CD4-positive, alpha-beta T cell treated with Interleukin-4 for 1 hour (primary cell): ENCODE data around the gene MSLN.

Experiments used
- DNase-seq, 2 donors: peaks; one replicate each; pipeline ENCODE4 v3.0.0-alpha.2; 2020 to 2022

MSLN gene

GRCh38 chr16:778447-778846 lies 17.9 kb downstream of the MSLN start:
- no peak for DNase-seq

GRCh38 chr16:778909-779527 lies 18.5 kb downstream of the MSLN start:
- no peak for DNase-seq

DNA sequence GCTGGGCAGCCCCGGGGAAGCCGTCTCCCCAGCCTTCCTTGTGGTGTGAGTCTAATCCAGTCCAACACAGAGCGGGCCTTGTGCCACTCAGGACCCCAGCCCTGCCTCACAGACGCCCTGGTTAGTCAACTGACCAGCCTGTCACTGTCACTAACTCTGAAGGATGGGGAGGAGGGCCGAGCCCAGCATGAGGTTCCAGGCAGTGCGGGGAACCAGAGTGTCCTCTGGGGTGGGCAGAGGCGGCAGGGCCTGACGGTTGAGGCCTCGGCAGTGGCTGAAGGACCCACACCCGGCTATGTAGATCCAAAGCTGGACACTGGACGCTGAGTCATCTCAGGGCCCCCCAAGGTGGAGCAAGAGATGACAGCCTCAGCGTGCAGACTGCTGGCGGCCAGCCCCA lies 19.0 kb downstream of the MSLN start:
- no peak for DNase-seq

DNA sequence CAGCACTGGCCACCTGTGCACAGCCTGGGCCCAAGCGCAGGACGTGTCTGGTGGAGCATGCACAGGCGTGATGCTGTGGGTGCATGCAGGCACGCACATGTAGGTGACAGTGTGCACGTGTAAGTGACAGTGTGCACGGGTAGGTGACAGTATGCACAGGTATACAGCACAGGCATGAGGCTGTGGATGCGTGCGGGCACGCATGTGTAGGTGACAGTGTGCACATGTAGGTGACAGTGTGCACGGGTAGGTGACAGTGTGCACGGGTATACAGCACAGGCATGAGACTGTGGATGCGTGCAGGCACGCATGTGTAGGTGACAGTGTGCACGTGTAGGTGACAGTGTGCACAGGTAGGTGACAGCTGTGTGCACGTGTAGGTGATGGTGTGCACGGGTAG lies 19.8 kb downstream of the MSLN start:
- DNase-seq: no peak

GRCh38 chr16:781346-782010 lies 20.9 kb downstream of the MSLN start:
- DNase-seq: no peak

GRCh38 chr16:782258-782657 lies 21.7 kb downstream of the MSLN start:
- DNase-seq: no peak

DNA sequence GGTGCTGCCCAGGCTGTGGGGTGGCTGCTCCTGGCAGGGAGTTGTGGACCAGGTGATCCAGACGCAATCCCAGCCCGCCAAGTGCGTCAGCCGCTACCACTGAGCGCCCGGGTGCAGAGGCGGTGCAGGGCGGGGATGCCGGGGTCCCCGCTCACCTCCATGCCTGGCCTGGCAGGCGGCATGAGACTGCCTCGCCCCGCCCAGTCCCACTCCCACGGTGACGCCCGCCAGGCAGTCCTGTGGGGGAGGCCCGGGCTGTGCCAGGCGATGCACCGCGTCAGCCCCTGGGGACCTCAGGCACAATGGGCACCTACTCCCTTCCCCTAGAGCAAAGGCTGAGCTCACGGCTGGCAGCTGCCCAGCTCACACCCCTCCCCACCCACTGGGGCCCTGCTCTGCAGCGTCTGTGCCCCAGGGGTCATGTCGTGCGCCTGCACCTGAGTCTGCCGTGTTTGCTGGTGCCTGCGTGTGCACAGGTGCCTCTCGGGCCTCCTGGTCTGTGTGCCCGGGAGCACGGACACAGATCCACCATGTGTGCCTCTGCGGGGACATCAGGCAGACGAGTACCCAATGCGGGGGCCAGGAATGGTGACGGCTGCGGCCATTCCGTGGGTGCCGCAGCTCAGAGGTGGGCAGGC lies 22.4 kb downstream of the MSLN start:
- DNase-seq: no peak

DNA sequence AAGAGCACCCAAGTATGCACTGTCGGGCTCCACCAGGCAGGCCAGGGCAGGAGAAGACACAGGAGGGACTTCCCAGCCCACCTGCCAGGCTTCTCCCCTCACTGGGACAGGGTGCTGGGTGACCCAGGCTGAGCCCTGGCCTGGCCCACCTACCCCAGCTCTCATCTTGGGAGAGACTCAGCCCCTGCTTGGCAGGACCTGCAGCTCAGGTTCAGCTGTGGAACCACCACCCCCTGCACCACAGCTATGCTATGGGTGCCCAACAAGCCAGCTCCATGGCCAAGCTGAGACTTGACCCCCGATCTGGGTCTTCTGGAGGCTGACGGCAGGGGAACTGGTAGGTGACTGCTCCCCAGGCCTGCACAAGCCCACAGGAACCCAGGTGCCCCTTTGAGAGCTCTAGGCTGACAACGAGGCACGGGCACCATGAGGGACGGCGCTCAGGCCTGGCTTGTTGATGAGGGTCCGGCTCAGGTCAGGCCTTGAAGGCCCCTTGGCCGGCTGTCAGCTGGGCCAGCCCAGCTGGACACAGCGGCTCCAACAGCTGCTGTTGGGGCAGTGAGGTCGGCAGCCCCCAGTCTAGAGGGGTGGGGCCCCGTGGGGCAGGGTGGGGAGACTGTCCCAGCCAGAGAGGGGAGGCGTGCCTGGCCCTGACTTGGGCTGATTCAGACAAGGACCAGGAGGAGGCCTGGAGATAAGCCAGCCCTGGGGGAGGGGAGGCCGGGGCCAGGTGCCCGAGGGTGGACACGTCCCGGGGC lies 23.0 kb downstream of the MSLN start:
- DNase-seq: no peak

DNA sequence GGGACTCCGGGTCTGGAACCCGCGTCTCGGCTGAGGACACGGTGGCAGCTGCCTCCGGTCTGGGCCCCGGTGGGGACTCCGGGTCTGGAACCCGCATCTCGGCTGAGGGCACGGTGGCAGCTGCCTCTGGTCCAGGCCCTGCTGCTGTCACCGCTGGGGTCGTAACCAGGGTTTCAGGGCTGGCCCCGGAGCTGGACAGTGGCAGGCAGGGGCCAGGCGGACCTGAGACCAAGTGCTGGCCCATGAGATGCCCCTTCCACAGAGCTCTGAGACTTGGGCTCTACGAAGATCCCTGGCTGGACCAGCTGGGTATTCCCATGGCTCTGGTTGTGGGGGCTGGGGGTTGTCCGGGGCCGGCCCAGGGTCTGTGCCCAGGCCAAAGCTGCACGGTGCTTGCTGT lies 23.9 kb downstream of the MSLN start:
- no peak for DNase-seq

- DNase-seq: peak; percentile 72 to 78
These were observed 25.3 kb downstream of the MSLN start for GRCh38 chr16:785563-786535.

DNA sequence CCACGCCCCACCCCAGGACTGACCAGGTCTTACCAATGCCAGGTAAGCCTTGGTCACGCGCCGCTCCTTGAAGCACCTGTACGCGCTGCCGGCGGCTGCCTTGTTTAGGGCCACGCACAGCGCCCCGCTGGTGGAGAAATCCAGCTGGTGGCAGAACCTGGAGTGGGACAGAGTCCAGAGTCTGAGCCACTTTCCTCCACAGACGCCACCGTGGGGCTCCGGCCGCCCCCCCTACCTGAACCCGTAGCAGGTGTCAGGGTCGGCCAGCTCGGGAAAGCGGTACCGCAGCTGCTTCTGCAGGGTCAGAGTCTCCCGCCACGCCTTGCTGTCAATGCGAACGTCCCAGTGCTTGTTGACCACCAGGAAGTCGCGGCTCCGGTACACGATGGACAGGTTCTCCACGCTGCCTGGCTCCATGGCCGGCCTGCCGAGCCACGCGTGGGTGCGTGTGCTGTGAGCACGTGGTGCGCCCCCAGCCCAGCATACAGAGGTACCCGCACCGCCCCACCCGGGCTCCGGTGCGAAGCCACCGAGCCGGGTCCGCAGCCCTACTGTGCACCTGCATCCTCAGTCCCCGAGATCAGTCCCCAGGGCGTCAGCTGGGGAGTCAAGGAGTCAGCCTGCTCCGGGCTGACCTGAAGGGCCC lies 26.9 kb downstream of the MSLN start:
- no peak for DNase-seq

- no peak for DNase-seq
These were observed 27.5 kb downstream of the MSLN start, which contains the start of gene RPUSD1 for GRCh38 chr16:787978-788398. TSS of gene RPUSD1 (minus strand) at chr16:788381. CDS start at chr16:787737, 644 bp downstream.

GRCh38 chr16:788399-789126 lies 28.0 kb downstream of the MSLN start, which contains the start of gene CHTF18:
TSS of gene CHTF18 (plus strand) at chr16:788620. CDS start at chr16:788685, 65 bp downstream.
- peak; percentile 95 to 96 for DNase-seq

DNA sequence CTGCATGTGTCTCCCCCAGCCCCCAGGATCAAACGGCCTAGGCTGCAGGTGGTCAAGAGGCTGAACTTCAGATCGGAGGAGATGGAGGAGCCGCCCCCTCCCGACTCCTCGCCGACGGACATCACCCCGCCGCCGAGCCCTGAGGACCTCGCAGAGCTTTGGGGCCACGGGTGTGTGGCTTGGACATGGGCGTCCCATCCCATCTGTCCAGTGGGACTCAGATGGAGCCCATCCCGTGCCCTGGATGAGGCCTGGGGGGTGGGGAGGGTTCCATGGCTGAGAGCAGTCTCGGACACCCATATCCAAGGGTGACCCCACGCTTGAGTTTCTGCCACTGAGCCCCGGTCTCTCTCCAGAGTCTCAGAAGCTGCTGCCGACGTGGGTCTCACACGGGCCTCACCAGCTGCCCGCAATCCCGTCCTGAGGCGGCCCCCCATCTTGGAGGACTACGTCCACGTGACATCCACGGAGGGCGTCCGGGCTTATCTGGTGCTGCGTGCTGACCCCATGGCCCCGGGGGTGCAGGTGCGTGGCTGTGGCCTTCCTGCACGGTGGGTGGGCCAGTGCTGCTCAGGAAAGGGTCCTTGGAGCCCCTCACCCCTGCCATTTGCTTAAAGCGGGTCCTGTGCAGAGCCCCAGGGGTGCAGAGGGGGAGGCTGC lies 28.8 kb downstream of the MSLN start:
- DNase-seq: no peak

- DNase-seq: no peak
These were observed 29.6 kb downstream of the MSLN start for GRCh38 chr16:790086-790485.

DNA sequence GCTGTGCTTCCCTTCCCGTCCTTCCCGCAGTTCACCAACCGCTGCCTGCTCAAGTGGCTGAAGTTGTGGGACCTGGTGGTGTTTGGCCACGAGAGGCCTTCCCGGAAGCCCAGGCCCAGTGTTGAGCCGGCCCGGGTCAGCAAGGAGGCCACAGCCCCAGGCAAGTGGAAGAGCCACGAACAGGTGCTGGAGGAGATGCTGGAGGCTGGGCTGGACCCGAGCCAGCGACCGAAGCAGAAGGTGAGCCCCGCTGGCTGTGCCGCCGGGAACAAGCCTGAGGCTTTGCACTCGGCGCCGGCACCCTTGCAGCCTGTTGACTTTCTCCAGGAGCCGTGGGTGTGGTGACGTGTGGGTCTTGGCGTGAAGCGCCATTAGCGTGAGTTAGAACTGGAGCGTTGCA lies 30.6 kb downstream of the MSLN start:
- DNase-seq: no peak

GRCh38 chr16:792221-792995 lies 31.9 kb downstream of the MSLN start:
- DNase-seq: no peak

- DNase-seq: no peak
These were observed 32.9 kb downstream of the MSLN start for GRCh38 chr16:793414-793813.

DNA sequence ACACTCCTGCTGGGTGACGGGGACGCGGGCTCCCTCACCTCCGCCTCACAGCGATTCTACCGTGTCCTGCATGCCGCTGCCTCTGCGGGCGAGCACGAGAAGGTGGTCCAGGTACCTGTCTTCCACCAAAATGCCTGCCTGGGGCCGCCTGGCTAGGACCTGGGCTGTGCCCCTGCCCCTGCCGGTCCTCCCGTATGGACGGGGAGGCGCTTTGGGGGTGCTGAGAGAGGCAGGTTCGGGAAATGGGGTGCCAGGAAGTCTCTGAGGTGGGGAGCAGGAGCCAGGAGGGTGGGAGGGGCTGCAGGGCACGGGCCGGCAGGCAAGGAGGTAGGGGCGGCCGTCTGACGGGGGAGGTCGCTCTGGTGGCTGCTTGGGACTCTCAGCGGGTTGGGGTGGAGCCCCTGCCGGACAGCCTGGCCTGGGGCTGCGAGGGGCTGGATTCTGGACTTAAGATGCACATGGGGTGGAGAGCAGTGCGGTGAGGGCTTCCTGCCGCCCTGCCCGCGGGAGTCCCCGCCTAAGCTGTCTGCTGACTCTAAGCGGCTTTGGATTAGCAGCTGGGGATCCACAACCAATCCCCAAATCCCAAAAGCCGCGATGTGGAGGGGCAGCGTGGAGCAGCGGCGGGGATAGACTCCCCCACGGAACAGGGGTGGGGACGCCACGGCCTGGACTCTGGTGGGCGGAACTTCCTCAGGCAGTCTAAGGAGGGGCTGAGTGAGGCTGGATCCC lies 33.7 kb downstream of the MSLN start:
- DNase-seq: no peak
